HCT116 (cell line): ENCODE data around the gene RNF220. TPM values are rescaled to one million over a fixed set of nuclear protein-coding genes. Genes with fewer than 3 reads are reported as not detected.

ENCODE experiments used
- ATAC-seq: fragments of 200-7000 bp; cut with Tn5 transposase; 2 replicates; pipeline ENCODE4 v1.9.1; 2020; ENCODE audit warnings: mild to moderate bottlenecking, moderate library complexity
- BruUV-seq: library from RNA; stranded (reverse); fragments of 400-500 nt; replicated peaks from 2 replicates; lab custom pipeline; 2021; lab: Mats Ljungman, UMichigan
- CTCF ChIA-PET: fragments of 300-600 bp; sonication (Branson Sonifier 250); formaldehyde crosslinking; loops from one replicate; lab custom pipeline; 2021; ENCODE audit warnings: antibody characterized with exemption; lab: Charles Lee
- POLR2A ChIA-PET: fragments of 300-600, 350-600 bp; sonication (Branson Sonifier 250); formaldehyde crosslinking; loops from one replicate; lab custom pipeline; 2021; ENCODE audit warnings: antibody characterized with exemption; lab: Charles Lee
- RAD21 ChIA-PET, 2 experiments: fragments of 300-600 bp; sonication (Branson Sonifier 250); formaldehyde crosslinking; loops; one replicate each; lab custom pipeline; 2023; ENCODE audit warnings: low total read pairs in 2 of 2; ENCODE audit not compliant: uncharacterized antibody in 2 of 2, unreplicated experiment in 2 of 2, low non-redundant PET in 1 of 2; lab: Charles Lee
- DNase-seq: peaks from one replicate; pipeline ENCODE4 v3.0.0-alpha.2; 2010; ENCODE audit warnings: low read depth, low spot score
- H2AFZ ChIP-seq: fragments of 200-600 bp; shearing (Covaris generic), sonication (generic); 2 replicates; pipeline ENCODE4 v1.6.1; 2017; ENCODE audit warnings: low read depth, mixed run types, mixed read lengths, antibody characterized with exemption, low read length; ENCODE audit not compliant: poor library complexity, severe bottlenecking
- H3K27ac ChIP-seq: 2 replicates; pipeline ENCODE4 v1.5.1; 2012; ENCODE audit warnings: low read depth, low read length
- H3K27me3 ChIP-seq: fragments of 200-600 bp; sonication (generic); 2 replicates; pipeline ENCODE4 v1.6.1; 2016; ENCODE audit warnings: mixed run types, low read length, mixed read lengths; ENCODE audit not compliant: insufficient read depth
- H3K36me3 ChIP-seq, 2 experiments: fragments of 200-500 bp in 1 of 2; fragments of 200-600 bp in 1 of 2; sonication (Bioruptor generic) in 1 of 2; sonication (generic) in 1 of 2; 2 replicates each; pipeline versions ENCODE4 v1.5.1 to v1.6.1; 2014 to 2016; ENCODE audit warnings: low read length in 2 of 2, inconsistent platforms in 1 of 2, mixed read lengths in 1 of 2, mixed run types in 1 of 2; ENCODE audit not compliant: insufficient read depth in 2 of 2, control insufficient read depth in 1 of 2
- H3K4me1 ChIP-seq, 2 experiments: fragments of 200-600 bp in 1 of 2; sonication (generic) in 1 of 2; 2 replicates each; pipeline versions ENCODE4 v1.5.1 to v1.6.1; 2012 to 2017; ENCODE audit warnings: low read length in 2 of 2, inconsistent platforms in 1 of 2, mild to moderate bottlenecking in 1 of 2, mixed read lengths in 1 of 2, mixed run types in 1 of 2, moderate library complexity in 1 of 2; ENCODE audit not compliant: insufficient read depth in 2 of 2, control insufficient read depth in 1 of 2
- H3K4me2 ChIP-seq: fragments of 200-600 bp; sonication (generic); 2 replicates; pipeline ENCODE4 v1.6.1; 2017; ENCODE audit warnings: mixed run types, low read length, mixed read lengths
- H3K4me3 ChIP-seq, 2 experiments: fragments of 200-600 bp in 1 of 2; sonication (generic) in 1 of 2; replicated peaks in 1 of 2; 2 replicates each; pipeline ENCODE4 v1.5.1; 2011 to 2016; ENCODE audit warnings: low read length in 2 of 2, control low read depth in 1 of 2, low read depth in 1 of 2, mild to moderate bottlenecking in 1 of 2, mixed read lengths in 1 of 2, mixed run types in 1 of 2
- H3K79me2 ChIP-seq: fragments of 200-600 bp; sonication (generic); 2 replicates; pipeline ENCODE4 v1.6.1; 2017; ENCODE audit warnings: mild to moderate bottlenecking, mixed run types, low read length, moderate library complexity, mixed read lengths; ENCODE audit not compliant: insufficient read depth
- H3K9ac ChIP-seq: fragments of 200-600 bp; sonication (generic); 2 replicates; pipeline ENCODE4 v1.6.1; 2016; ENCODE audit warnings: low read length, mixed read lengths
- H3K9me2 ChIP-seq: fragments of 200-600 bp; sonication (generic), shearing (Covaris generic); 2 replicates; pipeline ENCODE4 v1.6.1; 2017; ENCODE audit warnings: mixed run types, mild to moderate bottlenecking, moderate library complexity; ENCODE audit not compliant: insufficient read depth
- H3K9me3 ChIP-seq, 2 experiments: fragments of 200-500 bp in 1 of 2; fragments of 200-600 bp in 1 of 2; sonication (Bioruptor generic) in 1 of 2; sonication (generic) in 1 of 2; 2 replicates each; pipeline ENCODE4 v1.6.1; 2014 to 2017; ENCODE audit warnings: low read length in 2 of 2, mixed read lengths in 2 of 2, inconsistent platforms in 1 of 2, low read depth in 1 of 2, mild to moderate bottlenecking in 1 of 2, mixed run types in 1 of 2, moderate library complexity in 1 of 2; ENCODE audit not compliant: control insufficient read depth in 1 of 2, insufficient read depth in 1 of 2
- H4K20me1 ChIP-seq: fragments of 200-600 bp; sonication (generic), shearing (Covaris generic); 2 replicates; pipeline ENCODE4 v1.6.1; 2017; ENCODE audit warnings: mixed run types, mild to moderate bottlenecking, moderate library complexity; ENCODE audit not compliant: insufficient read depth
- ATF3 ChIP-seq: IDR thresholded peaks from 2 replicates; pipeline ENCODE4 v1.6.1; 2012
- EGR1 ChIP-seq: IDR thresholded peaks from 2 replicates; pipeline ENCODE4 v1.6.1; 2012; ENCODE audit warnings: low read depth
- FOSL1 ChIP-seq: IDR thresholded peaks from 2 replicates; pipeline ENCODE4 v1.6.1; 2012; ENCODE audit warnings: low read depth
- POLR2A ChIP-seq: IDR thresholded peaks from 2 replicates; pipeline ENCODE4 v1.7.0; 2011; ENCODE audit warnings: borderline replicate concordance; ENCODE audit not compliant: insufficient read depth, insufficient read length; ENCODE audit errors: extremely low read depth
- RAD21 ChIP-seq: IDR thresholded peaks from 2 replicates; pipeline ENCODE4 v1.6.1; 2012; ENCODE audit warnings: low read depth, mild to moderate bottlenecking
- REST ChIP-seq: IDR thresholded peaks from 2 replicates; pipeline ENCODE4 v1.6.1; 2012; ENCODE audit warnings: low read depth
- SP1 ChIP-seq: IDR thresholded peaks from 2 replicates; pipeline ENCODE4 v1.6.1; 2012; ENCODE audit warnings: low read depth
- TCF7L2 ChIP-seq: IDR thresholded peaks from 2 replicates; pipeline ENCODE4 v1.7.0; 2011; ENCODE audit warnings: borderline replicate concordance, inconsistent platforms; ENCODE audit not compliant: insufficient read depth, insufficient read length; ENCODE audit errors: extremely low read depth
- intact Hi-C: fragments of 100-400 bp; cut with micrococcal nuclease; formaldehyde crosslinking; loops from 2 replicates; pipeline ENCODE4 v1.10.0; 2022
- total RNA-seq: library from RNA; stranded (reverse); gene quantifications from one replicate; pipeline ENCODE4 v1.2.1, GENCODE V29; 2021; ENCODE audit not compliant: unreplicated experiment

RNF220 gene
- total RNA-seq, 1 experiment from 2014 or later = 84.5 TPM

- Histone ChIP-seq H3K4me1 (no peaks in the 10 kb centered on the region), H3K27ac (no peak overlapping the region), H3K9ac (no peak overlapping the region), H2AFZ (no peak overlapping the region), H4K20me1 (no peaks in the 10 kb centered on the region), H3K27me3 (no peaks in the 10 kb centered on the region), H3K79me2 (peaks cover 3% of the 10 kb centered on the region; the same call in 1 of the 2 replicates), H3K4me3 (no peak overlapping the region), H3K4me2 (no peak overlapping the region), H3K9me2 (no peaks in the 10 kb centered on the region), H3K9me3 (no peaks in the 10 kb centered on the region), H3K36me3 (peaks cover 25 to 58% of the 10 kb centered on the region in 2 experiments; a peak in 3 of 4 replicates)
- RAD21 ChIA-PET = no interaction called here
- no peak for TF ChIP-seq SP1
- no peak for TF ChIP-seq FOSL1
- TF ChIP-seq RAD21 = no peak
- no peak for TF ChIP-seq REST
- no peak for TF ChIP-seq POLR2A
- TF ChIP-seq EGR1 = no peak
- no peak for TF ChIP-seq TCF7L2
- no peak for TF ChIP-seq ATF3
- no TSS peak for BruUV-seq
- CTCF ChIA-PET = interaction anchor here (2.7 kb wide), 1 partner anchor 13 kb away, joined by 10 read pairs; no protein-coding TSS in a partner anchor
- intact Hi-C loops = no loop called here
- POLR2A ChIA-PET = no interaction called here
- DNase-seq = no peak
- 0 out of 2 replicates have a peak, but pooled peaks have one; percentile 19 for ATAC-seq
Measured at GRCh38 chr1:44640200-44640853, 235.3 kb downstream of the RNF220 start.
